ENCODE data around the gene TNK1. TPM values are rescaled to one million over a fixed set of nuclear protein-coding genes. Genes with fewer than 3 reads are reported as not detected.

TNK1 gene
- total and polyA plus RNA-seq, 12 donors, result 1.1 to 4.4 (median 2.1) TPM

- 85 to 97% methylated on average over 4 of the region's 4 CpGs for WGBS, 2 donors
- peaks cover 0 to 17% (median 0%) of the 10 kb centered on the region in 9 donors for H3K36me3 ChIP-seq
- H3K9me3 ChIP-seq, result no peaks in the 10 kb centered on the region
- no peak for DNase-seq
- peaks cover 0 to 28% (median 20%) of the 10 kb centered on the region in 9 donors for H3K4me1 ChIP-seq
- ATAC-seq, result no peak
- no peak overlapping the region for H3K4me3 ChIP-seq
- intact Hi-C loops (cut with DNase I), result no loop called here
- H3K27me3 ChIP-seq, result no peaks in the 10 kb centered on the region
- H3K27ac ChIP-seq, result no peak overlapping the region
- no peak for TF ChIP-seq CTCF (IDR thresholded peaks at IDR 0.05)
Measured at GRCh38 chr17:7396147-7396546, 15.3 kb downstream of the TNK1 start.

- intact Hi-C loops (cut with DNase I), result no loop called here
- H3K4me1 ChIP-seq, result peaks cover 7 to 31% (median 27%) of the 10 kb centered on the region in 9 donors
- H3K36me3 ChIP-seq, result peaks cover 0 to 6% (median 0%) of the 10 kb centered on the region in 9 donors
- WGBS, 2 donors, result 81 to 88% methylated on average over 2 of the region's 2 CpGs
- DNase-seq, result no peak
- H3K27ac ChIP-seq, result no peak overlapping the region
- TF ChIP-seq CTCF (IDR thresholded peaks at IDR 0.05), result no peak
- no peaks in the 10 kb centered on the region for H3K9me3 ChIP-seq
- H3K27me3 ChIP-seq, result no peaks in the 10 kb centered on the region
- no peak overlapping the region for H3K4me3 ChIP-seq
- no peak for ATAC-seq
Measured at GRCh38 chr17:7398612-7399011, 17.7 kb downstream of the TNK1 start.

- H3K27ac ChIP-seq, result peak overlapping the region; percentile 80 to 96 (median 88)
- 8 to 10% methylated on average over 16 of the region's 16 CpGs for WGBS, 2 donors
Measured at GRCh38 chr17:7403043-7403726, 22.3 kb downstream of the TNK1 start.

GRCh38 chr17:7403727-7403976 lies 22.8 kb downstream of the TNK1 start:
- Histone ChIP-seq H3K4me1 (peaks cover 13 to 28% (median 19%) of the 10 kb centered on the region in 9 donors), H3K4me3 (peak overlapping the region; percentile 50 to 87 (median 68)), H3K36me3 (peaks cover 0 to 7% (median 0%) of the 10 kb centered on the region in 9 donors), H3K27ac (peak overlapping the region; percentile 80 to 96 (median 88)), H3K27me3 (peaks cover 0 to 17% (median 0%) of the 10 kb centered on the region in 7 donors), H3K9me3 (no peaks in the 10 kb centered on the region)
- TF ChIP-seq CTCF (IDR thresholded peaks at IDR 0.05), result no peak
- 0% methylated on average over 13 of the region's 13 CpGs for WGBS, 2 donors
- intact Hi-C loops (cut with DNase I), result loop anchor here in 4 of 10 donors (2.0 to 5.0 kb wide), 3 partner anchors 34 to 96 kb away; partner anchors contain the start of genes FGF11 (in 2 of the 4), TMEM102 (in 2 of the 4), EIF5A (in 1 of the 4) and TMEM95 (in 1 of the 4)
- DNase-seq, result peak in 1 of 2 donors; percentile 73
- peak; percentile 44 to 74 (median 64) for ATAC-seq

More at GRCh38 chr17:7403043-7403726, 22.3 kb downstream of the TNK1 start:
- Histone ChIP-seq H3K27me3 (peaks cover 0 to 17% (median 0%) of the 10 kb centered on the region in 7 donors), H3K4me1 (peaks cover 13 to 28% (median 19%) of the 10 kb centered on the region in 9 donors), H3K36me3 (peaks cover 0 to 6% (median 0%) of the 10 kb centered on the region in 9 donors), H3K4me3 (peak overlapping the region; percentile 50 to 87 (median 68)), H3K9me3 (no peaks in the 10 kb centered on the region)
- intact Hi-C loops (cut with DNase I), result loop anchor here in 4 of 10 donors (2.0 to 5.0 kb wide), 3 partner anchors 34 to 96 kb away; partner anchors contain the start of genes FGF11 (in 2 of the 4), TMEM102 (in 2 of the 4), EIF5A (in 1 of the 4) and TMEM95 (in 1 of the 4)
- no peak for TF ChIP-seq CTCF (IDR thresholded peaks at IDR 0.05)
- ATAC-seq (peak in 6 of 8 donors; percentile 5 to 27 (median 16)), DNase-seq (peak; percentile 74)
